Activated naive CD4-positive, alpha-beta T cell treated with anti-CD3 and anti-CD28 coated beads, Interleukin-2, amount 50 U/mL, for 24 hours (primary cell): ENCODE measurements around the gene ADGRG7.
"Not testable (repeated sequence)": the region's sequence is repeated elsewhere in the genome, so short reads cannot be mapped to it uniquely, and the experiment has no call there.

Experiments used
- H3K27ac Mint-ChIP-seq: one replicate; pipeline ENCODE4 v1.8.0; 2021; ENCODE audit warnings: mild to moderate bottlenecking, mixed read lengths
- H3K27me3 Mint-ChIP-seq: one replicate; pipeline ENCODE4 v1.8.0; 2021; ENCODE audit warnings: mixed read lengths
- H3K36me3 Mint-ChIP-seq: one replicate; pipeline ENCODE4 v1.8.0; 2021; ENCODE audit warnings: mixed read lengths
- H3K4me1 Mint-ChIP-seq: one replicate; pipeline ENCODE4 v1.8.0; 2021; ENCODE audit warnings: mixed read lengths
- H3K4me3 Mint-ChIP-seq: one replicate; pipeline ENCODE4 v1.8.0; 2021; ENCODE audit warnings: mild to moderate bottlenecking, mixed read lengths
- H3K9me3 Mint-ChIP-seq: one replicate; pipeline ENCODE4 v1.8.0; 2021; ENCODE audit warnings: mixed read lengths

The ADGRG7 gene

DNA sequence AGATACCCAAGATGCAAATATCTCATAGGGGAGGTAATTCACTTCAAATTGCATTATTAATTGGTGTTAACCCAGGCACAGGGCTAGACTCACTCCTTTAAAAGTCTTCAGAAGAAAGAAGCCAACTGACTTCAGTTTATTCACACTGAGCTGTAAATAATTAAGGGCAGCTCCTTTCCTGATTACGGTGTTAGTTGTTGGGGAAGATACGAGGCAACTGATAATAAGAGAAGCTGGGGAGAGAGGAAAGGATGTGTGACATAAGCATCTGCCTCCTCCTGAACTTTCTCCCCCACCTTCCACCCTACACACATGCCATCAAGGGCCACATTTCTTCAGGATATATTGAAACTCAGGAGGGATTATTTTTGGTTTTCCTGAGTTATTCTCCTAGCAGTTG lies 47.5 kb downstream of the ADGRG7 start:
- H3K27ac Mint-ChIP-seq = no peak overlapping the region
- no peaks in the 10 kb centered on the region for H3K9me3 Mint-ChIP-seq
- H3K36me3 Mint-ChIP-seq = no peaks in the 10 kb centered on the region
- no peak overlapping the region for H3K4me3 Mint-ChIP-seq
- H3K27me3 Mint-ChIP-seq = peaks cover 3% of the 10 kb centered on the region
- no peaks in the 10 kb centered on the region for H3K4me1 Mint-ChIP-seq

DNA sequence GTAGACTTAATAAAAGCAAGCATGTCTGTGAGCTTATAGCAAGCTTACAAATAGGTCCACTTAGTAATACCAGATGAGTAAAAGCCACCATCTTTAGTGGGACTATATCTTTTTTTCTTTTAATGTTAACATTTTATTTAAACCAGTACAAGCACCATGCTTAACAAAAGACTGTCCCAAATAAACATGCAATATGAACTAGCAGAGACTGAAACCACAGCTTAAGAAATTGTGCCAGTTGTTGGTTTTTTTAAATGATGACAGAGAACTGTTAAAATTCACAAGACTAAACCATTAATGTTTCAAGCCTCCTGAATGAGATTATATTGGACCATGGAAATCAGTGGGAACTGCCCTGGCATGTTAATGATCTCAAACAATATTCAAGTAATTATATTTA lies 51.9 kb downstream of the ADGRG7 start:
- H3K27ac Mint-ChIP-seq, H3K27me3 Mint-ChIP-seq, H3K4me3 Mint-ChIP-seq, H3K36me3 Mint-ChIP-seq, H3K9me3 Mint-ChIP-seq: not testable (repeated sequence)
- H3K4me1 Mint-ChIP-seq = peaks cover 31% of the 10 kb centered on the region

DNA sequence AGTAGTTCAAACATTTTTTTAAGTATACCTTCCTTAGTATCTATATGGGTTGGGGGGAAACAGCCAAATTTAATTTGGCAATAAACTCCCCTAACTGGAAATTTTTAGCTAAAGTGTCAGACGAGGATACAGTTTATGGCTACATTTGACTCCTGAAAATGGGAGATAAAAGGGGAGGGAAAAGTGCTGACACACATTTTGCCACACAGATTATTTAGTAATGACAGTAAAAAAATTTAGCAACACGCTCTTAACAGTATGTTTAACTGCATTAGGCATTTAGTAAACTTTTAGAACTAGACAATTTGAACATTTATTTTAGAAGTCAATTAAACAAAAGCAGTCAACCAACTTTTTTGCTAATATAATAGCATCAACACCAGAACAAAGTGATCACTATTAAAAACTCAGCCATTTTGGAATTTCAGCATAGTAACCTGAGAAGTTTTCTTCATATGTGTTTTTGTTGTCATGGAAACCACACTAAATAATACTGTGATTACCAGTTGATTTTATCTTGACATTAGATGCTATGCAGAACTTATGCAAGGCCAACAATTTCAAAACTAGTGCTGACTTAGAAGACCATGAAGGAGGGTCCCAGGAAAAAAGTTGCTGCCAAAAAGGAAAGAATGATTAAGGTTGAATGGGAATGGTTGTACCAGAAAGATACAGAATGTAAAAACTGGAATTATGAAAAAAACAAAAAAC lies 52.9 kb downstream of the ADGRG7 start:
- peaks cover 3% of the 10 kb centered on the region for H3K27me3 Mint-ChIP-seq
- no peaks in the 10 kb centered on the region for H3K9me3 Mint-ChIP-seq
- H3K4me3 Mint-ChIP-seq = no peak overlapping the region
- no peak overlapping the region for H3K27ac Mint-ChIP-seq
- no peaks in the 10 kb centered on the region for H3K36me3 Mint-ChIP-seq
- peaks cover 32% of the 10 kb centered on the region for H3K4me1 Mint-ChIP-seq

DNA sequence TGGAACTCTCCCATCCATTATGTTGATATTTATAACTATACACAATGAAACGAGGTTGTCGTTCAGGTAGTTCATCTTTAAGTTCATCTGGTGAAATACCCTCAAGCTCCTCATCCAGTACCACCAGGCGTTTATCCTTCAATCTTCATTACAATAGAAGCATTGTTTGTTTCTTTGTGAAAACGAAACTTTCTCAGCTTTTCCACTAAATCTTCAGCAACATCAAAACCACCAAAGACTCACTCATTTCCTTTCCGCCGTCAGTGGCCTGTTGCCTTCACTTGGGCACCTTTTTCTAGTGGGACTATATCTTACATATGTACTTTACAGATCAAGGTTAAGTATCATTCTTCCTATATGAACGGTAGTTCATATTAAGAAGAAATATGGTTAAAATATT lies 55.8 kb downstream of the ADGRG7 start:
- H3K27me3 Mint-ChIP-seq = peaks cover 3% of the 10 kb centered on the region
- H3K4me1 Mint-ChIP-seq = peaks cover 32% of the 10 kb centered on the region
- H3K4me3 Mint-ChIP-seq = peak overlapping the region; percentile 53
- H3K9me3 Mint-ChIP-seq = peaks cover 3% of the 10 kb centered on the region
- no peaks in the 10 kb centered on the region for H3K36me3 Mint-ChIP-seq
- H3K27ac Mint-ChIP-seq = peak overlapping the region; percentile 15

DNA sequence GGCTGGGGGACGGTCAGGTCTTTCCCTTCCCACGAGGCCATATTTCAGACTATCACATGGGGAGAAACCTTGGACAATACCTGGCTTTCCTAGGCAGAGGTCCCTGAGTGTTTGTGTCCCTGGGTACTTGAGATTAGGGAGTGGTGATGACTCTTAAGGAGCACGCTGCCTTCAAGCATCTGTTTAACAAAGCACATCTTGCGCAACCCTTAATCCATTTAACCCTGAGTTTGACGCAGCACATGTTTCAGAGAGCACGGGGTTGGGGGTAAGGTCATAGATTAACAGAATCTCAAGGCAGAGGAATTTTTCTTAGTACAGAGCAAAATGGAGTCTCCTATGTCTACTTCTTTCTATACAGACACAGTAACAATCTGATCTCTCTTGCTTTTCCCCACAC lies 57.3 kb downstream of the ADGRG7 start:
- not testable (repeated sequence) for H3K27ac Mint-ChIP-seq, H3K4me3 Mint-ChIP-seq, H3K36me3 Mint-ChIP-seq, H3K9me3 Mint-ChIP-seq, H3K27me3 Mint-ChIP-seq
- peaks cover 32% of the 10 kb centered on the region for H3K4me1 Mint-ChIP-seq

DNA sequence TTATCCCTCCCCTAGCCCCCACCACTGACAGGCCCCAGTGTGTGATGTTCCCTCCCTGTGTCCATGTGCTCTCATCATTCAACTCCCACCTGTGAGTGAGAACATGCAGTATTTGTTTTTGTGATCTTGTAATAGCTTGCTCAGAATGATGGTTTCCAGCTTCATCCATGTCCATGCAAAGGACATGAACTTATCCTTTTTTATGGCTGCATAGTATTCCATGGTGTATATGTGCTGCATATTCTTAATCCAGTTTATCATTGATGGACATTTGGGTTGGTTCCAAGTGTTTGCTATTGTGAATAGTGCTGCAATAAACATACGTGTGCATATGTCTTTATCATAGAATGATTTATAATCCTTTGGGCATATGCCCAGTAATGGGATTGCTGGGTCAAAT lies 57.9 kb downstream of the ADGRG7 start:
- H3K4me1 Mint-ChIP-seq = peaks cover 32% of the 10 kb centered on the region
- not testable (repeated sequence) for H3K27me3 Mint-ChIP-seq, H3K27ac Mint-ChIP-seq, H3K9me3 Mint-ChIP-seq, H3K4me3 Mint-ChIP-seq, H3K36me3 Mint-ChIP-seq

DNA sequence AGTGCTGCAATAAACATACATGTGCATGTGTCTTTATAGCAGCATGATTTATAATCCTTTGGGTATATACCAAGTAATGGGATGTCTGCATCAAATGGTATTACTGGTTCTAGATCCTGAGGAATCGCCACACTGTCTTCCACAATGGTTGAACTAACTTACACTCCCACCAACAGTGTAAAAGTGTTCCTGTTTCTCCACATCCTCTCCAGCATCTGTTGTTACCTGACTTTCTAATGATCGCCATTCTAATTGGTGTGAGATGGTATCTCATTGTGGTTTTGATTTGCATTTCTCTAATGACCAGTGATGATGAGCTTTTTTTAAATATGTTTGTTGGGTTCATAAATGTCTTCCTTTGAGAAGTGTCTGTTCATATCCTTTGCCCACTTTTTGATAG lies 61.6 kb downstream of the ADGRG7 start:
- H3K27me3 Mint-ChIP-seq, H3K27ac Mint-ChIP-seq, H3K4me1 Mint-ChIP-seq, H3K36me3 Mint-ChIP-seq, H3K9me3 Mint-ChIP-seq, H3K4me3 Mint-ChIP-seq: not testable (repeated sequence)

DNA sequence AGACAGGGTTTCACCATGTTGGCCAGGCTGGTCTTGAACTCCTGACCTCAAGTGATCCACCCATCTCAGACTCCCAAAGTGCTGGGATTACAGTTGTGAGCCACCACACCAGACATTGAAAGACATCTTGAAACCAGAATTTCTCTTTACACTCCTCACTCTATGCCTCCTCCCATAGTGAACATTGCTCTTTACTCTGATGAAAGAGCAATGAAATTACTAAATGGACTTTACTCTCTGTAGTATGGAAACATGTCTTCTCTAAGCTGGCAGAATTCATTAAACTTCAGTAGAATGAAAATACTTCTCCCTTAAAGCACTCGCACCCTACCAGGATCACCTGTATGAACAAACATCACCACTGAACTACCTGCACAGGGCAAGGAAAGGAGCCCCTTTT lies 72.1 kb downstream of the ADGRG7 start:
- no peak overlapping the region for H3K4me3 Mint-ChIP-seq
- peaks cover 4% of the 10 kb centered on the region for H3K9me3 Mint-ChIP-seq
- H3K4me1 Mint-ChIP-seq = no peaks in the 10 kb centered on the region
- H3K27me3 Mint-ChIP-seq = no peaks in the 10 kb centered on the region
- H3K27ac Mint-ChIP-seq = no peak overlapping the region
- peaks cover 4% of the 10 kb centered on the region for H3K36me3 Mint-ChIP-seq

DNA sequence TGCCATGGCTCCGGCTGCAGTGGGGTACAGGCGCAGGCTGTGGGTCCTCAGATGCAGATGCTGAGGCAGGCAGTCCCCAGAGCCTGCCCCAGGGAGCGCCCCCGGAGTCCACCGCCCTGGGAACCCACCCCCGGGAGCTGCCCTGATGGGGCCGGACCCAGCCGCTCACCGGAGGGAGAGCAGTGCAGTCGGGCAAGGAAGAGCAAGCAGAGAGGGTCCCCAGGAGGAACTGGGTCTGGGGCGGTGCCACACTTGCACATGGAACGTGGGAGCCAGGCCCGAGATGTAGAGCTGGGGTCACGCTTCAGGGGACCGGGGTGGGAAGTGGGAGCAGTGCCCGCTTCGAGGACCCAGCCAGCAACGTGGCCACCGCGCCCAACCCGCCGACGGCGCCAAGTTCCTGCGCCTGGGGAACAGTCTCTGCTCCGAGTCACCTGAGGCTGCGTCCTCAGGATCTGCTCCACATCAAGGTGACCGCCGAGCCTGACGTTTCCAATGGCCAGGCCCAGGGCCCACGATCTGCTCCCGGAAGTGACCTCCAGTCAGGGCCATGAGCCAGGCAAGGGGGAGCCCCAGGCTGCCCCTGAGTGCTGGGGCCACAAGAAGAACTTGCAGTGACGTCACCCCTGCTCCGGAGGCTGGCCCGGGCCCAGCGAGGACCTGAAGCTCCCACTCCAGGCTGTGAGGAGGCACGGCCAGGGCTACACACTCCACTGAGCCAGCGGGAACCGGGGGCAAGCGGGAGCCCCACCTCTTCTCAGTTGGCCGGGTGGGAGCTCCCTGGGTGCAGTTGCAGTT lies 72.9 kb downstream of the ADGRG7 start:
- Mint-ChIP-seq H3K9me3 (peaks cover 4% of the 10 kb centered on the region), H3K27me3 (no peaks in the 10 kb centered on the region), H3K4me1 (no peaks in the 10 kb centered on the region), H3K4me3 (no peak overlapping the region), H3K36me3 (peaks cover 4% of the 10 kb centered on the region), H3K27ac (no peak overlapping the region)

DNA sequence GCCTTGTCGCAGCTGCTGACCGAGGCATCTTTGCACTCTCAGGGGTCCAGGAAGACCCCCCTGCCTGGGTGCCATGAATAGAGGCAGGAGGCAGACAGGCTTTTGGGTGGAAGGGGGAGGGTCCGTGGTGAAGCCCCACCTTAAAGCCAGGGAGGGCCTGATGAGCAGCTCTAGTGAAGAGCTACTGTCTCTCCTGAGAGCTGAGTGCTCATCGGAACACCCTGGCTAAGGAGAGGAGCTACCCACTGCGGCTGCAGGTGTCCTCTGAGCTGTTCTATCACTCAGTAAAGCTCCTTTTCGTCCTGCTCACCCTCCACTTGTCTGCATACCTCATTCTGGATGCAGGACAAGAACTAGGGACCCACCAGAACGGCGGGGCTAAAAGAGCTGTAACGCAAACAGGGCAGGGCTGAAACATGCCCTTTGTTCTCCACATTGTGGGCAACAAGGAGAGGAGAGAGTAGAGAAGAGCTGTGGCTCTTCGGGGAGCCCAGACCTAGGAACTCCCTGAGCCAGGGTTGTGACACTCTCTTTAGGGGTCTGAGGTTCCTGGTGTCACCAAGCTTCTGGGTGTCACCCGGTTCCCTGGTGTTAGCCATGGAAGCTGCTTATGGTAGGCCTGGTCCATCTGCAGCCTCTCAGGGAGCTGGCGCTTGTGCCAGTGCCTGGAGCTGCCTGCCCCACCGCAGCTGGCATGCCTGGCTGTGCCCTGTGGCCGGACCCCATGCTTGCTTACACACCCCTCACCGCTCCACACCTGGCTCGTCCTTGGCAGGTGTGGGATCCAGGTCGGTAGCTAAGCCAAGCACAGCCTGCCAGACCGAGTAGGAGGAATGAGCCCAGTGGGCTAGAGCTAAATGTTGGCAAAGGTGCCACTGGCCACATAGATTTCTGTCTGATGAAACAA lies 73.7 kb downstream of the ADGRG7 start:
- no peaks in the 10 kb centered on the region for H3K27me3 Mint-ChIP-seq
- no peak overlapping the region for H3K4me3 Mint-ChIP-seq
- H3K36me3 Mint-ChIP-seq = peaks cover 3% of the 10 kb centered on the region
- no peaks in the 10 kb centered on the region for H3K4me1 Mint-ChIP-seq
- H3K9me3 Mint-ChIP-seq = peaks cover 4% of the 10 kb centered on the region
- H3K27ac Mint-ChIP-seq = no peak overlapping the region

DNA sequence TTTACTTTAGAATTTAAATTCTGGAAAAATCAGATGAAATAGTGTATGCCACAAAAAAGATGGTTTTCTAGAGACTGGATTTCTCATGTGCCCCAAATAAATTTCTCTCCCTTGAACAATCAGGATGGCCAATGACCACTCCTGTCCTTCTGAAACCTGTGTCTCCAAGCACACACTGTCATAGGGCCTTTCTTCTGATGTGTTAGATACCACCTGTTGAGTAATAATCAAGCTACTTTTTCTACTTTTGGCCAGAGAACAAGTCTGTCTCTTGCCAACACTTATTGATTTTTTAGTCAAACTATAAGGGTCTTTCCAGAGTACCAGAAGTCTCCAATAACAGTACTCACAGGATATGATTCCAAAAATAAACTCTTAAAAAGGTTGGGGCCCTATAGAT lies 83.8 kb downstream of the ADGRG7 start:
- Mint-ChIP-seq H3K4me1 (no peaks in the 10 kb centered on the region), H3K27ac (no peak overlapping the region), H3K4me3 (no peak overlapping the region), H3K36me3 (peaks cover 5% of the 10 kb centered on the region), H3K27me3 (peaks cover 24% of the 10 kb centered on the region), H3K9me3 (no peaks in the 10 kb centered on the region)

DNA sequence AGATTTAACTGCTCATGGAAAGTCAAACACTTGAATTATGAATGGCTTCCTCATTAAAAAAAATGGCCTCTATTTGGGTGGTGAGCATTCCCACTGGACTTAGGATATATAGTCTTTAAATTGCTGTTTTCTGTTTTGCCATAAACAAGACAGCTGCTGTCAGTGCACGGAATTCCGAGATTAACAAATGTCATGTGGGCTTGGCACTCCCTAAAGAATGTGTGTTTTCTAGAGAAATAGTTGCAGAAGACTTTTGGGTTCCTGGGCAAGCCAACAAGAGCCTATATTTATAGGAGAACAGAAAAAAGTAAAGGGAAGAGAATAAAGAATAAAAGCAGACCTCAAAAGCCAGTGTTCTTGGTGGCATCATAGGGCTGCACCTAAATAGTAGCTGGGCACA lies 86.3 kb downstream of the ADGRG7 start:
- no peaks in the 10 kb centered on the region for H3K4me1 Mint-ChIP-seq
- H3K27me3 Mint-ChIP-seq = peaks cover 33% of the 10 kb centered on the region
- H3K27ac Mint-ChIP-seq = no peak overlapping the region
- no peak overlapping the region for H3K4me3 Mint-ChIP-seq
- no peaks in the 10 kb centered on the region for H3K9me3 Mint-ChIP-seq
- H3K36me3 Mint-ChIP-seq = peaks cover 2% of the 10 kb centered on the region

DNA sequence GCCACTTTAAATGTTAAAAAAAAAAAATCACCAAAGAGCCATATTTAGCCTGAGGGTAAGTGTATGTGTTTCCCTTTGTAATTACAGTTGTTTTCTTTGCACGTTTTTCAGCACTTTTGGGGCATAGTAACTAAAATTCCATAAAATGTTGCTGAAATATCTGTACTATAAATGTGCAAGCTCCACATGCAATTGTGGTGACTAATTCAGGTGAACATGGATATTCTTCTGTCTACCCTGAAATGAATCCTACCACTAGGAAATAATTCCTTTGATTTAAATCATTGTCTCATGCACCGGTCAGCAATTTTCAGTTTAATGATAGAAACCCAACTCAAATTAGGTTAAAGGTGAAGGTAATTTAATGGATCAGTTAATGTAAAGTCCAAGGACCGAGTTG lies 86.8 kb downstream of the ADGRG7 start:
- Mint-ChIP-seq H3K4me3 (no peak overlapping the region), H3K36me3 (peaks cover 2% of the 10 kb centered on the region), H3K4me1 (no peaks in the 10 kb centered on the region), H3K27ac (no peak overlapping the region), H3K27me3 (peaks cover 33% of the 10 kb centered on the region), H3K9me3 (no peaks in the 10 kb centered on the region)

DNA sequence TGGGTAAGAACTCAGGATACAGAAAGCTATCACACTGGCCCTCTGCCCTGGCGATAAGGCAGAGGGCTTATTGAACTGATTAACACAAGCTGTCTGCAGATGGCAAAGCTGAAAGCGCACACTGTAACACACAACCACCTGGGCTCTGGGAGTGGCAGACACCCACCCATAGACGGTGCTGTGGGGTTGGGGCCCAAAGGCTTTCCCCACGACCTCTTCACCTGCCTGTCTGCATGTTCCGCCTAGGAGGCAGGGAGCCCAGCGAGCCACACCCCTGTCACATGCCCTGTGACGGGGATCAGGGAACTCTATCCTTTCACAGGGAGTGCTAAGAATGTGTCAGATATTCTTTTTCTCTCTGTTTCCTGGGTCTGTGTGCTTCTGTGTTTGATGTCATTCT lies 87.8 kb downstream of the ADGRG7 start:
- Mint-ChIP-seq H3K27ac (no peak overlapping the region), H3K4me3 (no peak overlapping the region), H3K9me3 (no peaks in the 10 kb centered on the region), H3K4me1 (no peaks in the 10 kb centered on the region), H3K36me3 (no peaks in the 10 kb centered on the region), H3K27me3 (peaks cover 34% of the 10 kb centered on the region)

DNA sequence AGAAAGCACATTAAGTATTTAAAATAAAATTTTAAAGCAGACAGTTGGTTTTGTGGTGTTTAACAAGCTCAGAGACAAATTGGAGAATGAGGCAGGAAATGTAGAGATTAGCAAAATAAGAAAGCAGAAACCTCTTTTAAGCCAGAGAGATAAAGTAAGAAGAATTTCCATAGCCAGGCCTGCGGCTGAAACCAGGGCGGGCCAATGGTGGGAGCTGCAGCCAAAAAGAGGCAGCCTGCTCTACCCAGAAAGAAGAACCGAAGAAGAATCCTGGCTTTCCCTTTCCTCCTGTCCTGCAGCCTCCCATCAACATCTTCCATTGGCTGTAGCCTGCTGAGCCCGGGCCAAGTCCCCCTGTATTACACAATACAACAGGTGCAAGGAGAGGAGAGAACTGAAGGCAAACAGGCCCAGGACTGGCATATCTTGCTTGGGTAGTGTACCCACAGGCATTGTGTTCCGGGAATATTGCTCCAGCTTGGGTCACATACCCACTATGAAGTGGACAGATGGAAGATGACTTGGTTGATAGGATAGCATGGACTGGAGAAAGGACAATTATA lies 88.4 kb downstream of the ADGRG7 start:
- Mint-ChIP-seq H3K9me3 (no peaks in the 10 kb centered on the region), H3K27me3 (peaks cover 35% of the 10 kb centered on the region), H3K4me3 (no peak overlapping the region), H3K36me3 (no peaks in the 10 kb centered on the region), H3K27ac (no peak overlapping the region), H3K4me1 (no peaks in the 10 kb centered on the region)

DNA sequence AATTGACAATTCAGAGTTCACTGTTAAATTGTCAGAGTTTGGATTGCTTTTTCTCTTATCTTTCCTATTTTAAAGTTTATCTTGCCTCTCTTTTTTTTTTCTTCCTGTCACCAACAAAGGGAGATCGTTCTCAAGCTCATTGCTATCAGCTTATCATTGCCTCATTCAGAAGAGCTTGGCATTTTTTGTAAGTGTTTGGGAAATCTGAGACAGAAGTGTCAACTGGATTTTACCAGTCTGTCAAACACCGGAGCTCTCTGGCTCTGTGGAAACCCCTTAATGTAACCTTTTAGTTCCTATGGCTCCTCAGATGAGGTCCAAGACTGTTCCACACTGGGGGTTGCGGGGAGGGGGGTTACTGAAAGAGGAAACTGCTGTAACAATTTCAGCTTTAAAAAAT lies 89.3 kb downstream of the ADGRG7 start:
- Mint-ChIP-seq H3K4me1 (no peaks in the 10 kb centered on the region), H3K36me3 (no peaks in the 10 kb centered on the region), H3K4me3 (no peak overlapping the region), H3K9me3 (no peaks in the 10 kb centered on the region), H3K27ac (no peak overlapping the region), H3K27me3 (peaks cover 33% of the 10 kb centered on the region)
